Activated CD4-positive, alpha-beta T cell treated with anti-CD3 and anti-CD28 coated beads, Interleukin-2, amount 10 ng/mL, durations not matched to agents 7 days and 5 days (primary cell): ENCODE measurements around the gene RCOR2. TPM values are rescaled to one million over a fixed set of nuclear protein-coding genes. Genes with fewer than 3 reads are reported as not detected.
"Not testable (repeated sequence)": the region's sequence is repeated elsewhere in the genome, so short reads cannot be mapped to it uniquely, and the experiment has no call there.

Experiments used
- CTCF ChIA-PET: fragments of 350-600 bp; sonication (Branson Sonifier 250); formaldehyde crosslinking; loops from one replicate; lab custom pipeline; 2021; ENCODE audit warnings: antibody characterized with exemption; lab: Charles Lee
- POLR2A ChIA-PET: fragments of 350-600 bp; sonication (Branson Sonifier 250); formaldehyde crosslinking; loops from one replicate; lab custom pipeline; 2021; ENCODE audit warnings: antibody characterized with exemption; lab: Charles Lee
- DNase-seq: peaks from one replicate; pipeline ENCODE4 v3.0.0-alpha.2; 2020
- H3K27ac Mint-ChIP-seq: one replicate; pipeline ENCODE4 v1.8.0; 2021; ENCODE audit warnings: mild to moderate bottlenecking, moderate library complexity, mixed read lengths
- H3K27me3 Mint-ChIP-seq: one replicate; pipeline ENCODE4 v1.8.0; 2021; ENCODE audit warnings: mixed read lengths
- H3K36me3 Mint-ChIP-seq: one replicate; pipeline ENCODE4 v1.8.0; 2021; ENCODE audit warnings: low read depth, mixed read lengths
- H3K4me1 Mint-ChIP-seq: one replicate; pipeline ENCODE4 v1.8.0; 2021; ENCODE audit warnings: mixed read lengths
- H3K4me3 Mint-ChIP-seq: one replicate; pipeline ENCODE4 v1.8.0; 2021; ENCODE audit warnings: mild to moderate bottlenecking, moderate library complexity, mixed read lengths
- H3K9me3 Mint-ChIP-seq: one replicate; pipeline ENCODE4 v1.8.0; 2021; ENCODE audit warnings: mixed read lengths
- total RNA-seq, 2 experiments: library from RNA; stranded (reverse); gene quantifications; one replicate each; pipeline ENCODE4 v1.2.3, GENCODE V29; 2021

RCOR2 gene
- under 1 TPM; 0.12 to 0.40 TPM for total RNA-seq

- peak; percentile 59 for DNase-seq
- Mint-ChIP-seq H3K4me3 (peak within 1 kb of the TSS; percentile 71), H3K27me3 (peaks cover 19% of the 10 kb centered on the region), H3K36me3 (no peaks in the 10 kb centered on the region), H3K4me1 (peaks cover 12% of the 10 kb centered on the region), H3K9me3 (no peaks in the 10 kb centered on the region), H3K27ac (peak within 1 kb of the TSS; percentile 36)
- ChIA-PET CTCF (interaction anchor here (0.9 to 1.4 kb wide), 5 partner anchors 17 to 48 kb away, joined by 3 to 5 read pairs (median 3); no protein-coding TSS in a partner anchor), POLR2A (no interaction called here)
Measured at GRCh38 chr11:63916837-63917691, at the start of gene RCOR2. RCOR2 (minus strand) TSS chr11:63917164; CDS start chr11:63916456, 708 bp downstream.

DNA sequence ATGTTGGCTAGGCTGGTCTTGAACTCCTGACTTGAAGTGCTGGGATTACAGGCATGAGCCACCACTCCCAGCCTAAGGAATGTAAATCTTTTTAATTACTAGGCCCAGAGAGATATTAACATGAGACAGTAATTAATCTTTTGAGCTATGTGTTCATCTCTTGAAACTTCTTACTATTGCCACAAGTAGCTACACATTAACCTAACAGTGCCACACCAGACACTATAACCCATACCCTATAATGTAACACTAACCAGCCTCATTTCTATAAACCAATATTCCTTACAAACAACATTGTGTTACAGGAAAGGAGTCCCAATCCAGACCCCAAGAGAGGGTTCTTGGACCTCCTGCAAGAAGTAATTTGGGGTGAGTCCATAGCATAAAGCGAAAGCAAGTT is 49.5 kb upstream of the RCOR2 start:
- no peak for DNase-seq
- Mint-ChIP-seq H3K9me3 (no peaks in the 10 kb centered on the region), H3K27ac (no peak overlapping the region), H3K4me1 (peaks cover 8% of the 10 kb centered on the region), H3K36me3 (no peaks in the 10 kb centered on the region), H3K27me3 (peaks cover 2% of the 10 kb centered on the region), H3K4me3 (no peak overlapping the region)
- CTCF ChIA-PET, result interaction anchor here (1.7 kb wide), 1 partner anchor 9 kb away, joined by 7 read pairs; no protein-coding TSS in a partner anchor
- POLR2A ChIA-PET, result no interaction called here

GRCh38 chr11:63963895-63964294 is 46.9 kb upstream of the RCOR2 start:
- H3K9me3 Mint-ChIP-seq, DNase-seq, H3K4me3 Mint-ChIP-seq, CTCF ChIA-PET, H3K27me3 Mint-ChIP-seq, POLR2A ChIA-PET, H3K36me3 Mint-ChIP-seq, H3K27ac Mint-ChIP-seq: not testable (repeated sequence)
- H3K4me1 Mint-ChIP-seq, result peaks cover 20% of the 10 kb centered on the region

DNA sequence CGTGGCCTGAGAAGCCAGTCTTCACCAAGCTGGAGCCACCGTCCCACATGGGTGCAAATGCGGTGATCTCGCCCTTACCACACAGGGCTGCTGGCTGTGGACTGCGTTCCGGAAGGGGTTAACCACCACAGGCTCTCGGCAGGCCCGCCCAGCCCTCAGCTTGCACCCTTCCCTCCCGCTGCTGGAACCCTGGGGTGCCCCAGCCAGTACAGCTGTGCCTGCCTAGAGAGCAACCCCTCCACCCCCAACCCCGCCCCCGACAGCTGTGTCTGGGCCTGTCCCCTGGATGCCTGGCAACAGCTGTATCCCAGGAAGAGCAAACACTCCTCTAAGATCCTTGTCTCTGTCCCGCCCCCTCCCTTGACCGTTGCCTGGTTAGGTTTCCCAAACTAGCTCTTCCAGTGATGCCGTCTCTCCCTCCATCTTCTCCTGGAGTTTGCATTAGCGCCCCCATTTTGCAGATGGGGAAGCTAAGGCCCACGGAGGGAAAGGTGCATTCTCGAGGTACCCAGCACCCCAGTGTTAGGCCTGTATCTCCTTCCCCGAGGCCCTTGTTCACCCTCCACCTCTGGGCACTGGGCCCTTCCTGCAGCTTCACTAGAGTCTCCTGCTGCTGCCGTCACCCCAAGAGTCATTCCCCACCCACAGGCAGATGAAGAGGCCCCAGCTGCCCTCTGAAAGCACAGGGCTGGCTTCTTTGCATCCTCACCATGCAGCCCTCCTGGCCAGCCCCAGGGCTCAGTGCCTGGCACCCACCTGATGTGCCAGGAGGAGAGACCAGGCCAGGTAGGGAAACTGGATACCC is 44.8 kb upstream of the RCOR2 start:
- H3K4me3 Mint-ChIP-seq, result no peak overlapping the region
- CTCF ChIA-PET, result interaction anchor here (0.5 to 3.0 kb wide), 6 partner anchors 10 to 95 kb away, joined by 3 to 13 read pairs (median 4); no protein-coding TSS in a partner anchor
- H3K36me3 Mint-ChIP-seq, result no peaks in the 10 kb centered on the region
- H3K27me3 Mint-ChIP-seq, result no peaks in the 10 kb centered on the region
- H3K9me3 Mint-ChIP-seq, result no peaks in the 10 kb centered on the region
- POLR2A ChIA-PET, result no interaction called here
- peaks cover 26% of the 10 kb centered on the region for H3K4me1 Mint-ChIP-seq
- no peak overlapping the region for H3K27ac Mint-ChIP-seq
- peak; percentile 37 for DNase-seq

GRCh38 chr11:63958008-63958407 is 41.0 kb upstream of the RCOR2 start:
- Mint-ChIP-seq H3K27me3 (no peaks in the 10 kb centered on the region), H3K9me3 (no peaks in the 10 kb centered on the region), H3K36me3 (peaks cover 25% of the 10 kb centered on the region), H3K4me3 (no peak overlapping the region), H3K27ac (no peak overlapping the region), H3K4me1 (peaks cover 29% of the 10 kb centered on the region)
- ChIA-PET CTCF (interaction anchor here (1.2 to 2.2 kb wide), 3 partner anchors 9 to 12 kb away, joined by 3 to 8 read pairs (median 7); no protein-coding TSS in a partner anchor), POLR2A (no interaction called here)
- DNase-seq, result no peak

DNA sequence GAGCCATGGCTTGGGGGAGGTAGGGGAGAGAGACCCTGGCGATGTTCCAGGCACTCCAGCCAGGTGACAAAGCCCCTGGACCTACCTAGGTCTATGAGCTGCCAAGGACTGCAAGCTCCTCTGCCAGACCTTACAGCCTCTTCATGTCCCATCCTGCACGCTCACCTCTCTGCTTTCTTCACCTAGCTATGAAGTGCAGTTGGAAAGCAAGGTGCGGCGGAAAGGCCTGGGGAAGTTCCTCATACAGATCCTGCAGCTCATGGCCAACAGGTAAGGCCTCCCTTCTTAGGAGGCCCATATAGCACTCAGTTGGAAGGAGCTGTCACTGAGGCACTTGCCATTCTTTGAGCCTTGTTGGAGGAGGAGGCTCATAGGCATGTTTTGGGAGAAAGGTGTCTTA is 35.6 kb upstream of the RCOR2 start:
- CTCF ChIA-PET, result interaction anchor here (1.6 to 2.2 kb wide), 4 partner anchors 9 to 48 kb away, joined by 4 to 13 read pairs (median 5); no protein-coding TSS in a partner anchor
- no peak for DNase-seq
- no peaks in the 10 kb centered on the region for H3K27me3 Mint-ChIP-seq
- H3K27ac Mint-ChIP-seq, result peak overlapping the region; percentile 83
- POLR2A ChIA-PET, result interaction anchor here (0.5 kb wide), 1 partner anchor 26 kb away, joined by 3 read pairs; no protein-coding TSS in a partner anchor
- H3K4me1 Mint-ChIP-seq, result peaks cover 31% of the 10 kb centered on the region
- H3K4me3 Mint-ChIP-seq, result peak overlapping the region; percentile 55
- no peaks in the 10 kb centered on the region for H3K9me3 Mint-ChIP-seq
- peaks cover 43% of the 10 kb centered on the region for H3K36me3 Mint-ChIP-seq

GRCh38 chr11:63951779-63952536 is 35.0 kb upstream of the RCOR2 start:
- DNase-seq, result peak; percentile 63
- peak overlapping the region; percentile 83 for H3K27ac Mint-ChIP-seq
- H3K4me1 Mint-ChIP-seq, result peaks cover 29% of the 10 kb centered on the region
- POLR2A ChIA-PET, result interaction anchor here (0.5 kb wide), 1 partner anchor 27 kb away, joined by 3 read pairs; no protein-coding TSS in a partner anchor
- peak overlapping the region; percentile 55 for H3K4me3 Mint-ChIP-seq
- CTCF ChIA-PET, result interaction anchor here (0.6 to 2.2 kb wide), 6 partner anchors 9 to 233 kb away, joined by 3 to 13 read pairs (median 4); no protein-coding TSS in a partner anchor
- H3K36me3 Mint-ChIP-seq, result peaks cover 46% of the 10 kb centered on the region
- H3K27me3 Mint-ChIP-seq, result no peaks in the 10 kb centered on the region
- H3K9me3 Mint-ChIP-seq, result no peaks in the 10 kb centered on the region

- no peaks in the 10 kb centered on the region for H3K9me3 Mint-ChIP-seq
- ChIA-PET CTCF (interaction anchor here (0.5 to 3.8 kb wide), 19 partner anchors 9 to 360 kb away, joined by 3 to 29 read pairs (median 4); partner anchors contain the start of genes ESRRA and MARK2), POLR2A (interaction anchor here (1.1 kb wide), 1 partner anchor 107 kb away, joined by 3 read pairs; no protein-coding TSS in a partner anchor)
- H3K27ac Mint-ChIP-seq, result no peak overlapping the region
- peaks cover 18% of the 10 kb centered on the region for H3K4me1 Mint-ChIP-seq
- peaks cover 14% of the 10 kb centered on the region for H3K36me3 Mint-ChIP-seq
- H3K27me3 Mint-ChIP-seq, result no peaks in the 10 kb centered on the region
- DNase-seq, result peak; percentile 64
- H3K4me3 Mint-ChIP-seq, result no peak overlapping the region
Measured at GRCh38 chr11:63945477-63946163, 28.7 kb upstream of the RCOR2 start.

DNA sequence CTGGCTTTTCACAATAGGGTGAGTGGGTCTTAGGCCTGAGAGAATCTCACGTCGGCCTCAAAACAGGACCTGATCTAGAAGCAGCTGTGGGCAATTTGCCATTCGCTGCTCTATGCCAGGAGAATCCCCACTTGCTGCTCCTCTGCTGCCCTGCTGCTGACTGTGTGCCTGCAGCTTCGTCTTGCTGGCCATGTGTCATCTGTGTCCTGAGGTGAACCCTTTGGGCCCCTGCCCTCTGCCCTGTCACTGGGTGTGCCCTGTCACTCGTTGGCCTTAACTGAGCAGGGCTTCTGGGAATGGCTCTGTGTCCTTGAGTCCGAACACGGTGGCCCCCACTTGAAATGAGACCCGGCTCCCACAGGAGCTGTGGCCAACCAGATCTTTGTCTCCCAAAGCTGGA is 28.0 kb upstream of the RCOR2 start:
- H3K27ac Mint-ChIP-seq, result no peak overlapping the region
- no peaks in the 10 kb centered on the region for H3K27me3 Mint-ChIP-seq
- peaks cover 22% of the 10 kb centered on the region for H3K4me1 Mint-ChIP-seq
- CTCF ChIA-PET, result interaction anchor here (0.7 to 3.8 kb wide), 14 partner anchors 8 to 360 kb away, joined by 3 to 29 read pairs (median 4); partner anchors contain the start of genes ESRRA and MARK2
- no peak overlapping the region for H3K4me3 Mint-ChIP-seq
- peaks cover 13% of the 10 kb centered on the region for H3K36me3 Mint-ChIP-seq
- POLR2A ChIA-PET, result interaction anchor here (1.1 kb wide), 1 partner anchor 107 kb away, joined by 3 read pairs; no protein-coding TSS in a partner anchor
- H3K9me3 Mint-ChIP-seq, result no peaks in the 10 kb centered on the region
- DNase-seq, result no peak

GRCh38 chr11:63942803-63943202 is 25.8 kb upstream of the RCOR2 start:
- Mint-ChIP-seq H3K4me3 (no peak overlapping the region), H3K36me3 (peaks cover 16% of the 10 kb centered on the region), H3K27ac (no peak overlapping the region), H3K9me3 (no peaks in the 10 kb centered on the region), H3K27me3 (no peaks in the 10 kb centered on the region), H3K4me1 (peaks cover 31% of the 10 kb centered on the region)
- DNase-seq, result no peak
- POLR2A ChIA-PET, result no interaction called here
- CTCF ChIA-PET, result interaction anchor here (0.5 to 1.3 kb wide), 4 partner anchors 9 to 635 kb away, joined by 3 to 5 read pairs (median 4); no protein-coding TSS in a partner anchor

GRCh38 chr11:63941901-63942300 is 24.9 kb upstream of the RCOR2 start:
- no peak overlapping the region for H3K27ac Mint-ChIP-seq
- ChIA-PET POLR2A (no interaction called here), CTCF (interaction anchor here (1.2 kb wide), 1 partner anchor 13 kb away, joined by 3 read pairs; no protein-coding TSS in a partner anchor)
- no peaks in the 10 kb centered on the region for H3K27me3 Mint-ChIP-seq
- H3K36me3 Mint-ChIP-seq, result peaks cover 13% of the 10 kb centered on the region
- H3K9me3 Mint-ChIP-seq, result no peaks in the 10 kb centered on the region
- no peak overlapping the region for H3K4me3 Mint-ChIP-seq
- peaks cover 35% of the 10 kb centered on the region for H3K4me1 Mint-ChIP-seq
- DNase-seq, result no peak
